Bronchial smooth muscle cell (primary cell): ENCODE results near the gene NOD2. TPM values are rescaled to one million over a fixed set of nuclear protein-coding genes. Genes with fewer than 3 reads are reported as not detected.

Experiments used
- total RNA-seq: library from RNA; depleted of rRNA; stranded (reverse); fragments of >200 nt; gene quantifications from 2 replicates; pipeline ENCODE4 v1.2.1, GENCODE V29; 2014

The NOD2 gene
- under 0.01 TPM in 1 of 2 replicates, not detected in the other for total RNA-seq

DNA sequence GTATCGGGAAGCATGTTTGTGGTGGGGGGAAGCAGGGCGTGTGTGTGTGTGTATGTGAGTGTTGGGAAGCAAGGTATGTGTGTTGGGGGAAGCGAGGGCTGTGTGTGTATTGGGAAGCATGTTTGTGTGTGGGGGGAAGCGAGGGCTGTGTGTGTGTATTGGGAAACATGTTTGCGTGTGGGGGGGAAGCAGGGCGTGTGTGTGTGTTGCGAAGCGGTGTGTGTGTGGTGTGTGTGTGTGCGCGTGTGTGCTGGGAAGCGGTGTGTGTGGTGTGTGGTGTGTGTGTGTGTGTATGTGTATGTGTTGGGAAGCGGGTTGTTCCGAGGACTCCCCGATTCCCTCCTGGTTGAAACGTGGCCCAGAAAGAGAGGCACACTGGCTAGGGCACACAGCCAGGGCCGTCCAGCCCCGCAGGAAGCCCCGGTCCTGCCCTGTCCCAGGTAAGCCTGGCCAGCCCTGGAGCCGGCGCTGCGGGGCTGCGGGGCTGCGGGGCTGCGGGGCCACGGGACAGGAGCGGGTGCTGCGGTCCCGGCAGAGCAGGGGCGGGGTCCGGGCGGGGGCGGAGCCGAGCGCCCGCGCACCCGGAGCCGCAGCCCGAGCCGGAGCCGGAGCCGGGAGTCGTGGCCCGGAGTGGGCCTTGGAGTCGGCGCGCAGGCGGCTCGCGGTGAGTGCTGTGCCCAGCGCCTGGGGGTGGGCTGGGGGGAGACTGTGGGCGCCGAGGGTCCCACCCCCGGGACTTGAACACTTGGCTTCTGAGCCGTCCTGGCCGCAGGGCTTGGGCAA, at the start of gene NOD2:
Gene NOD2 (plus strand): TSS at position 608 of the 783 bp plus-strand sequence. CDS start 5,890 bp downstream, outside the sequence.

DNA sequence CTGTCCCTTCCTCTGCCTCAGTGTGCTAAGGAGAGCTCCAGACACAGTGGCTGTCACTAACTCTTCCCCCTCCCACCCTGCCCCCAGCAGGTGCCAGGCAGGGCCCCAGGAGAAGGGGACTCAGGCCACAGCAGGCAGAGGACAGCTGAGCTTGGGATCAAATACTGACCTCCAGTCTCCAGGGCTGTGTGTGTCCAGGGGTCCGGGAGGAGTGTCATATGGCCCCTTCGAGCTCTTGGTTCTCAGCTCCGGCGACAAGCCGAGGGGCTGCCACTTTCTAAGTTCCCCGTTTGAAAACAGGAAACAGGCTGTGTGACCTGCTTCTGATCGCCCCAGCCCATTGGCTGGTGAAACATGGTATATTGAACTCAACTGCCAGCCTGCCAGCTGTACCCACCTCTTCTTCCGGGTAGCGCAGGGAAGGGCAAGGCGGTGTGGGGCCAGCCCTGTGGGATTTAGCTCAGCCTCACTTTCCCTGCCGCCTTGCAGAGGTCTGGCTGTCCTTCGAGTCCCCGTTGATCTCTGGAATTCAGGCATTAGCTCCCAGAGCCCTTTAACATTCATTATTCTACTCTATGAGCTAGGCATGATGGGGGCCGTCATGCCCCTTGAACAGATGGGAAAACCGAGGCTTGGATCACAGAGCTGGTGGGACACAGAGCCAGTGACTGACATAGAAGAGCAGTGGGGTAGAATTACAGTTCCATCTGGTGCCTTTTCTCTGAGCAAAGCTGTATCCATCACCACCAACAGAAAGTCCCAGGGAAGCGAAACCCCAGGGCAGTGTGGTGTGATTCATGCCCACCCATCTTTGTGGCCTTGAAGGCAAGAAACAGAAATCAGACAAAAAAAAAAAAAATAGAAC, 12.2 kb upstream of the NOD2 start, which contains the start of gene SNX20:
Gene SNX20 (minus strand): TSS at position 292 of the 865 bp plus-strand sequence. CDS start 3,786 bp downstream, outside the sequence.

DNA sequence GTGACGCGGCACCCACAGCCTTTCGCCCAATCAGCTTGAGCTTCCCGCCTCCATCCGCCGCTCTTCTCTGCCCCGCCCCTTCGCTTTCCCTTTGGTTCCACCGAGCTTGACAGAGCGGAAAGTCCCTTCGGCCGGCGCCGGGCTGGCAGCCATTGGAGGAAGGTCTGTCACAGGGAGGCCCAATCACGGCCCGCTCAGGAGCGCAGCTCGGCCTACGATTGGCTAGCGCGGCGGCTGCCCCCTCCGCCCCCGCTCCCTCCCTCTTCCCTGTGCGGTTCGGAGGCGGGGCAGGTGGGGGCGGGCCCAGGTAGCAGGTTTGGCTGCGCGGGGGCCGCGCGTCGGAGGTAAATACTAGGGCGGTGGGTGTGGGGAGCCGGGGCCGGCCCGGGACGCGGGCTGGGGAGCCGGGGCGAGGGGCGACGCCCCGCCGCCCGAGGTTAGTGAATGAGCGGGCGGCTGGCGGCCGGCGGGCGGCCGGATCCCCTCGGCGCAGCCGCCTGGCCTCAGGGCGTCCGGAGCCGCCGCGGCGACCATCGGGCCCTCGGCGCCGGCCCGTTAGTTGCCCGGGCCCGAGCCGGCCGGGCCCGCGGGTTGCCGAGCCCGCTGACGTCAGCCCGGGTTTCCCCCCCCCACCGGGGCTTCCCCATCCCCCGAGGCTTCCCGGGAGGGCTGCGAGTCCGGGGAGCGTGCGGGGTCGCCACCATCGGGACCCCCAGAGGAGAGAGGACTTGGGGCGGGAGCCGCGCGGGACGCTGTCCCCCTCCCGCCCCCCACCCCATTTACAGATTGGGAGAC, 48.6 kb downstream of the NOD2 start, which contains the start of gene CYLD:
Gene CYLD (plus strand): TSS at position 306 of the 795 bp plus-strand sequence. CDS start 7,613 bp downstream, outside the sequence.

Other genes starting within 250 kb of the NOD2 start
- gene NKD1, start 145.2 kb upstream of the NOD2 start, total RNA-seq, result under 0.01 TPM in 2 replicates
- gene SNX20, start 12.3 kb upstream of the NOD2 start, total RNA-seq, result not detected in 2 replicates
- 30.7 and 33.7 TPM in 2 replicates for gene CYLD, start 48.5 kb downstream of the NOD2 start, total RNA-seq